GM19193 (cell line): ENCODE measurements around the gene DCK.
A peak's percentile ranks its signal among the peaks of the same experiment; 100 is the strongest.

Experiments
- POLR2A ChIP-seq: IDR thresholded peaks from 4 replicates; pipeline ENCODE4 v1.6.1; 2011; ENCODE audit not compliant: insufficient read depth, insufficient read length; ENCODE audit errors: extremely low read depth

DCK gene

GRCh38 chr4:70993181-70994068 lies at the start of gene DCK:
TSS of gene DCK (plus strand) at chr4:70993649. CDS start at chr4:70993836, 187 bp downstream.
- peak; percentile 90 for TF ChIP-seq POLR2A

DNA sequence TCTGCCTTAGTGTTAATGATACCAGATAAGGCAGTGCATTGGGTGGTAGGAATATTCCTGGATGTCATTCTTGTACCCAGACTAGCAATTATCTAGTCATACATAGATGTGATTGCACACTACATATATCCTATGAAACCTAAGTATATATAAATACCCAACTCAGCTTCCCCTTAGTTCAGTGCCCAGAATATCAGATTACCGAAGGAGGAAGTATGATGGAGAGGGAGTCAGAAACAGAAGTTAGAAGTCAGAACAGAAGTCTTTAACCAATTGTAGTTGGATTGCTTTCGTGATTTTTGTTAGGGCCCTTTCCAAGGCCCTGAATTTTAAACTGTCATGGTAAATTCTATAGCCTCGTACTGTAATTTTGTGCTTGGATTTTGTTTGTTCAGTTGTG lies 48.4 kb upstream of the DCK start:
- TF ChIP-seq POLR2A = no peak

GRCh38 chr4:70945452-70946055 lies 47.9 kb upstream of the DCK start:
- TF ChIP-seq POLR2A = no peak

GRCh38 chr4:70946939-70947338 lies 46.5 kb upstream of the DCK start:
- no peak for TF ChIP-seq POLR2A

DNA sequence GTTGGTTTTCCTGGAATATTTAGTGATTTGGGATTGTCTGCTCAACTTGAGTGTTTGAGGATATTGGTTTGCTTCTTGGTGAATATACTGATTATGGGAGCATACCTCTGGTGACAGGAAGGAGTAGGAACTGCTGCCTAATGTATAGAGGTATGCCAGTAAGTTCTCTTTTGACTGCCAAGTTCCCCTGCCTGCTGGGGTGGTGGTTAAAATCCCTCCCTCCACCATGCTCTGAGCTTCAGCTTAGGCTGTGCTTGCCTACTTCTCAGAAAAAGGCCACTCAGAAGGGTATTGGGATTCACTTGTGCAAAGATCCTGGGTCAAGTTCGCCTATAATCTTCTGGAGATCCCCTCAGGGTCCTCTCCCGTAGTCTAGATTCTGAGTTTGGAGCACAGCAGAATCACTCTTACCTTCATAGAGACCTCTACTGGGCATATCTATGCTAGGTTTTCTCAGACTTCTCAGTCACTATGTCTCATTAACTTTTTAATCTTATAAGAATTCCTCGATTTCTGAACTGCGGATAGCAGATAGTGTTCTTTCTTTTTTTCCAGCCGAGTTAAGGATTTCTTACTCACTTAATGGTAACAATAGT lies 44.7 kb upstream of the DCK start:
- TF ChIP-seq POLR2A = no peak

GRCh38 chr4:70954032-70954431 lies 39.4 kb upstream of the DCK start:
- TF ChIP-seq POLR2A = no peak

DNA sequence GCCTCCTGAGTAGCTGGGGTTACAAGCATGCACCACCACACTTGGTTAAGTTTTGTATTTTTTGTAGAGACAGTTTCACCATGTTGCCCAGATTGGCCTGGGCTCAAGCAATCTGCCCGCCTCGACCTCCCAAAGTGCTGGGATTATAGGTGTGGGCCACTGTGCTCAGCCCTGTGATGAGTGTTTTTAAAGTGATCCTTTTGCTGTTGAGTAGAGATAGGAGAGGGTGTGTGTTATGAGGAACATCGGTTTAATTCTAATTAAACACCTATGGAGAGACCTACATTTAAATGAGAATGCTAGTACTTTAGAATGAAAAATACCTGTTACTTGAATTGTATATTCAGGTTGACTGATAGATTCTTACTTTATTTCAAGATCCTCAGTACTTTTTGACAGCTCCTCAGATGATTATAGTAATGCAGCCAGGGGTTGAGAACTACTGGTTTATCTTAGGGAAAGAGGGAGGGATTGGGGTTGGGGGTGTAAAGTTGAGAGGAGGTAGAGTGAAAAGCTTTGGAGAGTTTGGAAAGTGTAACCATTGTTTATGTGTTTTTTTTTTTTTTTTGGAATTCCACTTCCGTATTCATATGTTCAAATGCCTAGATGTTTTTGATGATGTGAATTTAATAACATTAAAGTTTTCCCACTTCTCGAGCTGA lies 36.8 kb upstream of the DCK start:
- no peak for TF ChIP-seq POLR2A

DNA sequence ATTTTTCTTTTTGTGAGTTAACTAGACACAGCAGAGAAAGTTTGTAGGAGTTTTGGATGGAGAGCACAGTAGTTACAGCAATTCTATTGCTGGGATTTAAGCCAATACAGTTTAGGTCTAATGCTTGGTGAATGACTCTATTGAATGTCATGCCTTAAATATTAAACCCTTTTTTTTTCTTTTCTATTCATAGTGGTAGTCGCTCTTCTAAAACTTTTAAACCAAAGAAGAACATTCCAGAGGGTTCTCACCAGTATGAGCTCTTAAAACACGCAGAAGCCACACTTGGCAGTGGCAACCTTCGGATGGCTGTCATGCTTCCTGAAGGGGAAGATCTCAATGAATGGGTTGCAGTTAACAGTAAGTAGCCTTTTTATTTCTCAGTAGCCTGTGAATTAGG lies 34.8 kb upstream of the DCK start:
- no peak for TF ChIP-seq POLR2A

DNA sequence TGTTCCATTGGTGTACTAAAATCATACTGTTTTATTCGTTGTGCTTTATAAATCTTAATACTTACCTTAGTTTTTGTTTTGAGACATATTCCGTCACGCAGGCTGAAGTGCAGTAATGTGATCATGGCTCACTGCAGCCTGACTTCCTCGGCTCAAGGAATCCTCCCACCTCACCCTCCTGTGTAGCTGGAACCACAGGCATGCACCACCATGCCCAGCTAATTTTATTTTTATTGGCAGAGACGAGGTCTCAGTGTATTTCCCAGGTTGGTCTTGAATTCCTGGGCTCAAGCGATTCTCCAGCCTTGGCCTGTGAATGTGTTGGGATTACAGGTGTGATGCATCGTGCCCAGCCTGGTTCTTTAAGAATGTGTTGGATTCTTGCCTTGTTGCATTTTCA lies 24.4 kb upstream of the DCK start:
- no peak for TF ChIP-seq POLR2A

DNA sequence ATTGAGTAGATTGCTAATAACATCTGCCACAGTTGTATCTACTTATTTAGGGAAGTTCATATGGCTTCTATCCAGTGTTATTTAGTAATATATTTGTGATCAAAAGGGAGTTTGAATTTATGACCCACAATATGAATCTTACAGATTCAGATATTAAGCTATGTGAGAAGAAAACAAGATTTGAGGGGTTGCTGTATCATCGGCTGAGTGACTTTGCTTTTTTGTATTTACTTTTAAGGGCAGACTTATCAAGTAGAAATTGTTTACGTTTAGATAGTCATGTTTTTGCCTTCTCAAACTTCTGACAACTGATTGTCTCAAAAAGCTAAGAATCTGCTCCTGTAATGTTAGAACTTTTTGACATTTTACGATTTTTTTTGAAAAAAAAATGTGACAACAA lies 17.2 kb upstream of the DCK start:
- TF ChIP-seq POLR2A = no peak

- no peak for TF ChIP-seq POLR2A
These were observed 13.9 kb upstream of the DCK start for GRCh38 chr4:70979445-70980008.

- TF ChIP-seq POLR2A = no peak
These were observed 13.3 kb upstream of the DCK start for GRCh38 chr4:70980196-70980595.

- no peak for TF ChIP-seq POLR2A
These were observed 9.3 kb upstream of the DCK start for GRCh38 chr4:70984106-70984505.

DNA sequence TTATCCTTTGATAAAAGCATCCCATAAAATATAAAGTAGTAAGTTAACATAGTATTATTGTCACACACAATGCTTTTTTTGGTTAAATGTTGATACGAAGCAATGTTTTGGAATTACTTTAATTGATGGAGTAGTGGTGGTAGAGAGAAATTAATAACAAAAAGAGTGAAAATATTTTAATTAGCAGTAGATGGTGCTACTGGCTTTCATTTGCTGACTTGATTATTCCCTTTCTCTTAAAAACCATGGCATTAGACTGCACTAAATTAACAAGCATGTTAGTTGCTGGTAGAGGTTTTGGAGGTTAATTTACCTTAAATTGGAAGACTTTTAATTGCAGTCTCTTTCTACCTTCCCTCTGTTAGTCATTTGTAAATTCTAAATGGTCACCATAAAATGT lies 8.9 kb upstream of the DCK start:
- TF ChIP-seq POLR2A = no peak

DNA sequence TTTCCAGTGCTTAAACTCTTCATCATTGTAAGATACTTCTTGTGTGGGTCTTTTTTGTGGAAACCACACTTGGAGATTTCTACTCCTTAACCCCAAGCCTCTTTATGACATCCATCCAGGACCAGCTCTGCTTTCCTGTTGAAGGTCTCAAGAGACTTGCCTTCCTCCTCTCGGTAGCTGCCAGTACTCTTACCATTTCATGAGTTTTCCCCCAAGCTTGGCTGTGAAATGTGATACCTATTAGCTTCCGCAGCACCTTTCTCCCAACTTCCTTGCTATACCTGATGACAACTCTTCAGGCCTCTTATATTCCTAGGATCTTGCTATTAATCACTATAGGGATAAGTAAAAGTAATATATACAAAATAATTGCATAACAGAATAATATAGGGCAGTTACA lies 1.9 kb upstream of the DCK start:
- no peak for TF ChIP-seq POLR2A
